Activated B cell treated with CpG ODN at 0.5 μM for 24 hours (primary cell): ENCODE results near the gene APIP. TPM values are rescaled to one million over a fixed set of nuclear protein-coding genes. Genes with fewer than 3 reads are reported as not detected.

Source experiments
- ATAC-seq: fragments of 200-7000 bp; cut with Tn5 transposase; one replicate; pipeline ENCODE4 v1.10.0; 2021; ENCODE audit warnings: low read depth, mild to moderate bottlenecking, moderate library complexity
- CTCF ChIA-PET: fragments of 350-600 bp; sonication (Branson Sonifier 250); formaldehyde crosslinking; loops from one replicate; lab custom pipeline; 2021; ENCODE audit warnings: antibody characterized with exemption; lab: Charles Lee
- POLR2A ChIA-PET: fragments of 350-600 bp; sonication (Branson Sonifier 250); formaldehyde crosslinking; loops from one replicate; lab custom pipeline; 2021; ENCODE audit warnings: antibody characterized with exemption; lab: Charles Lee
- DNase-seq: peaks from one replicate; pipeline ENCODE4 v3.0.0; 2022
- H3K27ac Mint-ChIP-seq: one replicate; pipeline ENCODE4 v1.8.0; 2020; ENCODE audit warnings: mixed read lengths
- H3K27me3 Mint-ChIP-seq: one replicate; pipeline ENCODE4 v1.8.0; 2021; ENCODE audit warnings: mixed read lengths
- H3K36me3 Mint-ChIP-seq: one replicate; pipeline ENCODE4 v1.8.0; 2021; ENCODE audit warnings: low read depth, mixed read lengths
- H3K4me1 Mint-ChIP-seq: one replicate; pipeline ENCODE4 v1.8.0; 2021; ENCODE audit warnings: mixed read lengths
- H3K4me3 Mint-ChIP-seq: one replicate; pipeline ENCODE4 v1.8.0; 2020; ENCODE audit warnings: mild to moderate bottlenecking, mixed read lengths
- H3K9me3 Mint-ChIP-seq: one replicate; pipeline ENCODE4 v1.8.0; 2020; ENCODE audit warnings: mixed read lengths
- intact Hi-C: fragments of 100-400 bp; cut with micrococcal nuclease; formaldehyde crosslinking; loops from one replicate; pipeline ENCODE4 v1.15.1; 2024
- total RNA-seq: library from RNA; stranded (reverse); gene quantifications from 2 replicates; pipeline ENCODE4 v1.2.3, GENCODE V29; 2022
- TF ChIP-seq, protein P1 (sequence below): fragments of 200-600 bp; IDR thresholded peaks from one replicate; pipeline ENCODE4 v1.8.0; 2022; ENCODE audit warnings: antibody characterized with exemption, mild to moderate bottlenecking

APIP gene
- total RNA-seq, 1 donor from 2014 or later: 18.7 TPM

GRCh38 chr11:34891611-34892010, 24.6 kb downstream of the APIP start:
- Mint-ChIP-seq H3K4me3 (no peak overlapping the region), H3K27me3 (no peaks in the 10 kb centered on the region), H3K27ac (no peak overlapping the region), H3K4me1 (no peaks in the 10 kb centered on the region), H3K9me3 (peaks cover 5% of the 10 kb centered on the region), H3K36me3 (peaks cover 37% of the 10 kb centered on the region)
- intact Hi-C loops: loop anchor here (1.0 kb wide), 2 partner anchors 305 to 378 kb away; partner anchors contain the start of gene ELF5
- TF ChIP-seq, protein P1, sequence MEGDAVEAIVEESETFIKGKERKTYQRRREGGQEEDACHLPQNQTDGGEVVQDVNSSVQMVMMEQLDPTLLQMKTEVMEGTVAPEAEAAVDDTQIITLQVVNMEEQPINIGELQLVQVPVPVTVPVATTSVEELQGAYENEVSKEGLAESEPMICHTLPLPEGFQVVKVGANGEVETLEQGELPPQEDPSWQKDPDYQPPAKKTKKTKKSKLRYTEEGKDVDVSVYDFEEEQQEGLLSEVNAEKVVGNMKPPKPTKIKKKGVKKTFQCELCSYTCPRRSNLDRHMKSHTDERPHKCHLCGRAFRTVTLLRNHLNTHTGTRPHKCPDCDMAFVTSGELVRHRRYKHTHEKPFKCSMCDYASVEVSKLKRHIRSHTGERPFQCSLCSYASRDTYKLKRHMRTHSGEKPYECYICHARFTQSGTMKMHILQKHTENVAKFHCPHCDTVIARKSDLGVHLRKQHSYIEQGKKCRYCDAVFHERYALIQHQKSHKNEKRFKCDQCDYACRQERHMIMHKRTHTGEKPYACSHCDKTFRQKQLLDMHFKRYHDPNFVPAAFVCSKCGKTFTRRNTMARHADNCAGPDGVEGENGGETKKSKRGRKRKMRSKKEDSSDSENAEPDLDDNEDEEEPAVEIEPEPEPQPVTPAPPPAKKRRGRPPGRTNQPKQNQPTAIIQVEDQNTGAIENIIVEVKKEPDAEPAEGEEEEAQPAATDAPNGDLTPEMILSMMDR: no peak
- ChIA-PET CTCF (interaction anchor here (0.8 to 6.3 kb wide), 6 partner anchors 11 to 379 kb away, joined by 3 to 59 read pairs (median 5); partner anchors contain the start of gene ELF5), POLR2A (no interaction called here)
- no peak for DNase-seq
- ATAC-seq: no peak

- POLR2A ChIA-PET: no interaction called here
- CTCF ChIA-PET: interaction anchor here (0.8 to 6.3 kb wide), 4 partner anchors 12 to 378 kb away, joined by 3 to 59 read pairs (median 24); partner anchors contain the start of gene ELF5
- no peaks in the 10 kb centered on the region for H3K27me3 Mint-ChIP-seq
- no peak overlapping the region for H3K27ac Mint-ChIP-seq
- intact Hi-C loops: loop anchor here (1.0 kb wide), 3 partner anchors 305 to 378 kb away; partner anchors contain the start of gene ELF5
- no peaks in the 10 kb centered on the region for H3K9me3 Mint-ChIP-seq
- no peaks in the 10 kb centered on the region for H3K4me1 Mint-ChIP-seq
- no peak overlapping the region for H3K4me3 Mint-ChIP-seq
- DNase-seq: no peak
- H3K36me3 Mint-ChIP-seq: peaks cover 29% of the 10 kb centered on the region
- TF ChIP-seq, protein P1: no peak
- no peak for ATAC-seq
Measured at GRCh38 chr11:34890812-34891211, 25.4 kb downstream of the APIP start.

- ChIA-PET CTCF (interaction anchor here (5.7 to 6.3 kb wide), 2 partner anchors 303 to 377 kb away, joined by 43 to 74 read pairs; partner anchors contain the start of gene ELF5), POLR2A (interaction anchor here (0.9 to 1.5 kb wide), 2 partner anchors 304 to 760 kb away, joined by 3 read pairs; no protein-coding TSS in a partner anchor)
- H3K4me1 Mint-ChIP-seq: no peaks in the 10 kb centered on the region
- no peaks in the 10 kb centered on the region for H3K27me3 Mint-ChIP-seq
- peaks cover 30% of the 10 kb centered on the region for H3K36me3 Mint-ChIP-seq
- H3K4me3 Mint-ChIP-seq: no peak overlapping the region
- intact Hi-C loops: loop anchor here (1.0 kb wide), 1 partner anchor 325 kb away; no protein-coding TSS in a partner anchor
- no peak overlapping the region for H3K27ac Mint-ChIP-seq
- ATAC-seq (no peak), DNase-seq (no peak)
- TF ChIP-seq, protein P1: no peak
- H3K9me3 Mint-ChIP-seq: no peaks in the 10 kb centered on the region
Measured at GRCh38 chr11:34890089-34890488, 26.1 kb downstream of the APIP start.

DNA sequence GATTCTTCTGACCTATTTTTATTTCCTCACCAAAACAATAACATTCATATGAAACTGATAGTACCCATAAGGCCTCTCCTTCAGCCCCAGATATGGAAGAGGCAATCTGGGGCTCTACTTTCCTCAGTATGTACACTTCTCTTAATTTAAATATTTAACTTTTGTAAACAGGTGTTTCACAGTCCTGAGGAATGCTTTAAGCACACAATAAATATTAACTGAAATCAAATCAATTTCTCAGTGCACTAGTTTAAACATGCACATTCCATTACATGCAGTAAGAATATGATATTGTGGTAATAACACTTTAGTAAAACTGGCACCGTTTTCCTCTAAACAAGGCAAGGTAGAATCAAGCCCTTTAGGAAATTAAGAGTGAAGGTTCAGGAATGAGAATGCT, 28.9 kb downstream of the APIP start:
- DNase-seq (no peak), ATAC-seq (no peak)
- peaks cover 42% of the 10 kb centered on the region for H3K36me3 Mint-ChIP-seq
- CTCF ChIA-PET: interaction anchor here (5.7 kb wide), 1 partner anchor 301 kb away, joined by 74 read pairs; no protein-coding TSS in a partner anchor
- intact Hi-C loops: no loop called here
- H3K27ac Mint-ChIP-seq: no peak overlapping the region
- POLR2A ChIA-PET: no interaction called here
- no peaks in the 10 kb centered on the region for H3K4me1 Mint-ChIP-seq
- TF ChIP-seq, protein P1: no peak
- no peak overlapping the region for H3K4me3 Mint-ChIP-seq
- no peaks in the 10 kb centered on the region for H3K9me3 Mint-ChIP-seq
- no peaks in the 10 kb centered on the region for H3K27me3 Mint-ChIP-seq

DNA sequence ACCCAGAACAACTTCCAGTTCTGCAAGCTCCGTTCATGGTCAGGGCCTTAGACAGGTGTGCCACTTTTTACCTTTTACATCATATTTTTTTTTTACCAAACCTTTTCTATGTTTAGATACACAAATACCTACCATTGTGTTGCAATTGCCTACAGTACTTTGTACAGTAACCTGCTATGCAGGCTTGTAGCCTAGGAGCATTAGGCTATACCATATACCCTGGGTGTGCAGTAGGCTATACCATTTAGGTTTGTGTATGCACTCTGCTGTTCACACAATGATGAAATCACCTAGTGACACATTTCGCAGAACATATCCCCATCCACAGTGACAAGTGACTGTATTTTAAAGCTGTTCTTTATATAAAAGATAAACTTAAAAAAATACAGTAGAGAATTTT, 29.6 kb downstream of the APIP start:
- peaks cover 1% of the 10 kb centered on the region for H3K9me3 Mint-ChIP-seq
- ChIA-PET CTCF (interaction anchor here (0.7 to 5.7 kb wide), 3 partner anchors 46 to 394 kb away, joined by 3 to 74 read pairs (median 4); no protein-coding TSS in a partner anchor), POLR2A (interaction anchor here (0.6 kb wide), 1 partner anchor 297 kb away, joined by 3 read pairs; no protein-coding TSS in a partner anchor)
- H3K4me3 Mint-ChIP-seq: no peak overlapping the region
- no peak for DNase-seq
- no peaks in the 10 kb centered on the region for H3K4me1 Mint-ChIP-seq
- no peaks in the 10 kb centered on the region for H3K27me3 Mint-ChIP-seq
- intact Hi-C loops: no loop called here
- TF ChIP-seq, protein P1: no peak
- H3K27ac Mint-ChIP-seq: no peak overlapping the region
- H3K36me3 Mint-ChIP-seq: peaks cover 47% of the 10 kb centered on the region
- ATAC-seq: no peak
